Measurements from ENCODE around the gene G2E3. TPM values are rescaled to one million over a fixed set of nuclear protein-coding genes. Genes with fewer than 3 reads are reported as not detected.
"Not testable (repeated sequence)": the region's sequence is repeated elsewhere in the genome, so short reads cannot be mapped to it uniquely, and the experiment has no call there.

G2E3 gene
- total RNA-seq, 1 donor from 2014 or later, result 38.5 TPM

DNA sequence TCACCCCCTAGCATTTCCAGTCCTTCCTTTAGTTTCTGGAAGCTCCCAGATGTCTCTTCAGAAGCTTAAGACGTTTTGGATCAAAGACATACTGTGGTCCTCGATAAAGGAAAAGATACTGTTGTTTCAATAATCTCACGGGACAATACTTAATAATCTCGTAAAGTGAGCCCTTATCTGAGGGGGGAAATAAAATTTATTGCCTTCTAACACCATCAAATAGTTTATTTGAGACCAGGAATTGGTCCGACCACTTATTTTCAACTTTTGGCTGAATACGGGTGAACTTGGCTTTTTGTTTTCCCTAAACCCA lies 640 bp upstream of the G2E3 start:
- intact Hi-C loops (cut with micrococcal nuclease), result loop anchor here (2.0 to 5.0 kb wide), 2 partner anchors 469 to 898 kb away; partner anchors contain the start of genes AP4S1, DTD2 and STRN3

DNA sequence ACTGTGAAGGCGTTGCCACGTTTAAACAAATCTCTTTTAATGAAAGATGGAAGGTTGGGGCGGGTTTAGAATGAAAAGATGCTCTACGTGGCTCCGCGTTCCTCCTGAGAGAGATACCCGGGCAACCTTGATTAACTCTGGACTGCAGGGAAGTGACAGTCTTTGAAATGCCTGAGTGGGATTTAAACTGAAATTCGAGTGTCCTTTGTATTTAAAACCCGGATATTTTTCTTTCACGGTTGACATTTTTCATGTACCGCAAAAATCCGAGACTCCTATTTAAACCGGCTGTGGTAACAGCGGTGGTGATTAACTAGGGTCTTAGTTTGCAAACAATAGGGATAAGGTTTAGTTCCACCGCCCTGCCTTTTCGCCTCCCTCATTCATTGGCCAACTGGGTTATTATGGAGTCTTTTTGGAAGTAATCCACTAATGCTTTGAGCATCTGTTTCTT lies 707 bp downstream of the G2E3 start:
- intact Hi-C loops (cut with micrococcal nuclease), result loop anchor here (1.0 to 5.0 kb wide), 4 partner anchors 63 to 1002 kb away; partner anchors contain the start of genes AP4S1, DTD2, NUBPL and SCFD1

DNA sequence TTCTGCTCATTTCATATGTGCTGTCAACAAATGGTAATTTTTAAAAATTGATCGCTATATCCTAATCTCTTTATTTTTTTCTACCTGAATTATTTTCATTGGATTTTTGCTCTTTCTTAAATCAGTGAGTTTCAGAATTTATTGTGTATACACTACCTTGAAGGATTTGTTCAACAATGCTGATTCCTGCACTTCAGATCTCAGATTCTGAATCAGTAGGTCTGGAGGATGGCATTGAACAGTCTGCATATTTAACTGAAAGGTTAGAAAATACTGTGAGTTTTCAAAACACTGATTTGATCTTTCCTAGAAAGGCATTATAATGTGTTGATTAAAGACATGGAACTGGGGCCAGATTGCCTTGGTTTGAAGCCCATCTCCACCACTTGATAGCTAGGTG lies 1.6 kb downstream of the G2E3 start:
- intact Hi-C loops (cut with micrococcal nuclease), result no loop called here

DNA sequence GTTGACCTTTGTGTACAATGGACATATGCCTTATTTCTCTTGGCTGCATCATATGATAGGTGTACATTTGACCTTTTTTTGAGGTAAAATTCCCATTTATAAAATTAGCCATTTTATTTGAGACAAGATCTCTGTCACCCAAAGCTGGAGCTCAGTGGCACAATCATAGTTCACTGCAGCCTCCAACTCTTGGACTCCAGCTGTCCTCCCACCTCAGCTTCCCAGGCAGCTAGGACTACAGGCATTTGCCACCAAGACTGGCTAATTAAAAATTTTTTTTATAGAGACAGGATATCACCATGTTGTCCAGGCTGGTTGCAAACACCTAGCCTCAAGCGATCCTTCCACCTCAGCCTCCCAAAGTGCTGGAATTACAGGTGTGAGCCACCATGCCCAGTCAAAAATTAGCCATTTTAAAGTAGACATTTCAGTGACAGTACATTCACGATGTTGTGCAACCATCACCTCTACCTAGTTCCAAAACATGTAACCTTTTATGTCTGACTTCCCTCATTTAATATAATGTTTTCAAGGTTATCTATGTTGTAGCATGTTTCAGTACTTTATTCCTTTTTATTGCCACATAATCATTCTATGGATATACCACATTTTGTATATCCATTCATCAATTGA lies 5.4 kb downstream of the G2E3 start:
- intact Hi-C loops (cut with micrococcal nuclease), result no loop called here

DNA sequence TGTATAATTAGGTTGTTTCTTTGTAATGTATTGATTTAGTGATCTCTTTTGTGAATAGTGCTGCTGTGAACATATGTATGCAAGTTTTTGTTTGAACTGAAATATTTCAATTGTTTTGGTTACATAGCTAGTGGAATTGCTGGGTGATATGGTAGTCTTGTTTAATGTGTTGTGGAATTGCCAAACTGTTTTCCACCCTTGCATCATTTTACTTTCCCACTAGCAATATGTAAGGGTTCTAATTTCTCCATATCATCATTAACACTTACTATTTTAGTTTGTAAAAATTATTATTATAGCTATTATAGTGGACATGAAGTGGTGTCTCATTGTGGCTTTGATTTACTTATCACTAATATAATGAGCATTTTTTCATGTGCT lies 5.9 kb downstream of the G2E3 start:
- intact Hi-C loops (cut with micrococcal nuclease), result no loop called here

DNA sequence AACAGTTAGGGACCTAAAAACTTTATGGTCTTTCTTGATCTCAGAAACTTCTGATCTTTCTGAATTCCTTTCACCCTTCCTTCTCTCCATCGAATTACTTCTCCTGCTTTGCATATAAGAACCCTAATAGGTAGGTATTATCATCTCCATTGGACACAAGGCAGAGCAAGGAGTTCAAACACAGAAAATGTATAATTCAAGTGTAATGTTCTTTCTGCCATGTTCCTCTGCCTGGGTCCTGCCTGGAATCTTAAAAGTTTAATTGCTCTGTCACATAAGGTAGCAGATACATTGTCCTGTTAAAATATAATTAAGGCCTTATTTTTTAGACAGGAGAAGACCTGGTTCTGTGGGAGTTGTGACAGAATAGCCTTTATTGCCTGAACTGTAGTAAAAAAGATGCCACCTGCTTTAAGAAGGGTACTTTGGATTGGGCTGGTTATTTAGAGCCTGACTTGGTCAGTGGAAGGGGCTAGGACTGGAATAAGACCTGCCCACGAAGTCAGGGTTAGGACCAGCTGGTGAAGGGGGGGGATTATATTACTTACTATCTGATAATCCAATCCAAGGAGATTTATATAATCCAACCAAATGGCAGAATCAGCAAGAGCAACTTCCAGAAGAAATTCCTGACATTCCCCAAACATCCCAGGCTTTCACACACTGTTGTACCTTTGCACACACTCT lies 10.4 kb downstream of the G2E3 start:
- intact Hi-C loops (cut with micrococcal nuclease), result no loop called here

DNA sequence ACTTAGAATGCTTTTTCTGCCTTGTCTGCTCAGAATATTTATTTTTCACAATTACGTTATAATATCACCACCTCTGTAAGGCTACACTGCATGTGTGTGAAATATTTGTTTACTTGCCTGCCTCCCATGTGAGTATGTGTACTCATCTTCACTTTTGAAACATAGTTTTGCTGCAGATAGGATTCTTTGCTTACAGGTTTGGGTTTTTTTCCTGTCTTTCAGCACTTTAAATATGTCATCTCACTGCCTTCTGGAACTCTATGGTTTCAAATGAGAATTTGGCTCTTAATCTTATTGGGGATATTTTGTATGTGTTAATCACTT lies 10.9 kb downstream of the G2E3 start:
- intact Hi-C loops (cut with micrococcal nuclease), result no loop called here

DNA sequence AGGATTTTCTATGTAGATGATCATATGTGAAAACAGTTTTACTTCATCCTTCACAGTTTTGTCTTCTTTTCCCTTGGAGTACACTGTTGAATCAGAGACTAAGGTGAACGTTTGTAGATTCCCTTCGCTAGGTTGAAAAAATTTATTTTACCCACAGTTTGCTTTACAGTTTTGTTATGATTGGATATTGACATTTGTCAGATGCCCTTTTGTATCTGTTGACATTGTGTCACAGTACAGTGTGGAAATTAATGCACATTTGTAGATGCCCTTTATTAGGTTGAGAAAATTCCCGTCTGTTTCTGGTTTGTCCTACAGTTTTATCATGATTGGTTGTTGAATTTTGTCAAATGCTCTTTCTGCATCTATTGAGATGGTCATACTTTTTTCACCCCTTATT lies 13.3 kb downstream of the G2E3 start:
- intact Hi-C loops (cut with micrococcal nuclease), result no loop called here

DNA sequence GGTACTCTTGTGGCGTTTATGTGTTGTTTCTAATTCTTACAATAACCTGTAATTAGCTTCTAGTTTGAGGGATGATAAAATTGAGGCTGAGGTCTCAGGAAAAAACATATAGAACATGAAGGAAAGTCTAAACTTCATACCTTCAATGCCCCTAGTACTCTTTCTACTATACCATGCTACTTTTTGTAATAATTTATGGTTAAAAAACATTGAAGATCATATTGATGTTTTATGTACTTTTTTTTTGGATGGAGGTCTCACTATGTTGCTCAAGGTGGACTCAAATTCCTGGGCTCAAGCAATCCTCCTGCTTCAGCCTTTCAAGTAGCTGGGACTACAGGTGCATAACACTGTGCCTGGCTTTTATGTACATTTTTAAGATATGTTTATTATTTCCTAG lies 13.8 kb downstream of the G2E3 start:
- intact Hi-C loops (cut with micrococcal nuclease), result no loop called here

DNA sequence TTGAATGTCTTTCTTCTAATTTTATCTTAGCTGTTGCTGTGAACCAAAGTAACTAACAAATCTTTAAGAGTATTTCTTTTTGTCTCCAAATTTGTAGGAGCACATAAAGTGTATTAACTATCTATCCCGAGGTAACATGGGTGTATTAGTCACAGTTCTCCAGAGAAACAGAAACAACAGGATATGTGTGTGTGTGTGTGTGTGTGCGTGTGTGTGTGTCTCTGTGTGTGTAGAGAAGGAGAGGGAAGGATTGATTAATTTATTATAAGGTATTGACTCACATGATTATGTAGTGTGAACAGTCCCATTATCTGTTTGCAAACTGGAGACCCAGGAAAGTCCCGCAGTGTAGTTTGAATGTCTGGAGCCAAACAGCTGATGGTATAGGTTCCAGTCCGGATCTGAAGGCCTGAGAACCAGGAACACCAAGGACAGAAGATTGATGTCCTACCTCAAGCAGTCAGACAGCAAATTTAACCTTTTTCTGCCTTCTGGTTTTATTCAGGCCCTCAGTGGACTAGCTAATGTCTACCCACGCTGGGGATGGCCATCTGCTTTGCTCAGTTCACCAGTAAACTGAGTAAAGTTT lies 14.4 kb downstream of the G2E3 start:
- intact Hi-C loops (cut with micrococcal nuclease), result no loop called here

DNA sequence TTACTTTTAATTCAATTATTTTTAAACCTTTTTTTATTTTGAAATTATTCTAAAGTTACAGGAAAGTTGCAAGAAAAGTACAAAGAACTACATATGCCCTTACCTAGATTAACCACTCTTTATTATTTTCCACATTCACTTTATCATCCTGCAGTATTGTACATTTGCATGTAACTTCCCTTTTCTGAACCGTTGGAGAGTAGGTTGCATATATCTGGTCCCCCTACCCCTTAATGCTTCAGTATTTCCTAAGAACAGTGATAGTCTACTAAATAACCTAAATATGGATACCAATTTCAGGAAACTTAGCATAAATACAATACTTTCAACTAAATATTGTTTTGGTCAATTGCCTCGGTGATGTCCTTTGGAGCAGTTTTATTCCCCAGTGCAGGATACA lies 15.0 kb downstream of the G2E3 start:
- intact Hi-C loops (cut with micrococcal nuclease), result no loop called here

DNA sequence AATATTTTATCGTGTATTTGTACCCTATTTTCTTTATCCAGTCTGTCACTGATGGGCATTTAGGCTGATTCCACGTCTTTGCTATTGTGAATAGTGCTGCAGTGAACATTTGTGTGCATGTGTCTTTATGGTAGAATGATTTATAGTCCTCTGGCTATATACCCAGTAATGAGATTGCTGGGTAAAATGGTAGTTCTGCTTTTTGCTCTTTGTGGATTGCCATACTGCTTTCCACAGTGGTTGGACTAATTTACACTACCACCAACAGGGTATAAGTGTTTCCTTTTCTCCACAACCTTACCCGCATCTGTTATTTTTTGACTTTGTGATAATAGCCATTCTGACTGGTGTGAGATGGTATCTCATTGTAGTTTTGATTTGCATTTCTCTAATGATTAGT lies 15.8 kb downstream of the G2E3 start:
- intact Hi-C loops (cut with micrococcal nuclease), result not testable (repeated sequence)

DNA sequence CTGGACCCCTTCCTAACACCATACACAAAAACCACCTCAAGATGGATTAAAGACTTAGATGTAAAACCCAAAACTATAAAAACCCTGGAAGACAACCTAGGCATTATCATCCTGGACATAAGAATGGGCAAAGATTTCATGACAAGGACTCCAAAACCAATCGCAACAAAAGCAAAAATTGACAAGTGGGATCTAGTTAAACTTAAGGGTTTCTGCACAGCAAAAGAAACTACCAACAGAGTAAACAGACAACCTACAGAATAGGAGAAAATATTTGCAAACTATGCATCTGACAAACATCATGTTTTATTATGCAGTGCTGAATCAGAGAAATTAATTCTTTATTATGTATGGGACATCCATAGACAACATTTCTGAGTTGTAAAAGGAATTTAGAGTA lies 17.4 kb downstream of the G2E3 start:
- intact Hi-C loops (cut with micrococcal nuclease), result not testable (repeated sequence)

DNA sequence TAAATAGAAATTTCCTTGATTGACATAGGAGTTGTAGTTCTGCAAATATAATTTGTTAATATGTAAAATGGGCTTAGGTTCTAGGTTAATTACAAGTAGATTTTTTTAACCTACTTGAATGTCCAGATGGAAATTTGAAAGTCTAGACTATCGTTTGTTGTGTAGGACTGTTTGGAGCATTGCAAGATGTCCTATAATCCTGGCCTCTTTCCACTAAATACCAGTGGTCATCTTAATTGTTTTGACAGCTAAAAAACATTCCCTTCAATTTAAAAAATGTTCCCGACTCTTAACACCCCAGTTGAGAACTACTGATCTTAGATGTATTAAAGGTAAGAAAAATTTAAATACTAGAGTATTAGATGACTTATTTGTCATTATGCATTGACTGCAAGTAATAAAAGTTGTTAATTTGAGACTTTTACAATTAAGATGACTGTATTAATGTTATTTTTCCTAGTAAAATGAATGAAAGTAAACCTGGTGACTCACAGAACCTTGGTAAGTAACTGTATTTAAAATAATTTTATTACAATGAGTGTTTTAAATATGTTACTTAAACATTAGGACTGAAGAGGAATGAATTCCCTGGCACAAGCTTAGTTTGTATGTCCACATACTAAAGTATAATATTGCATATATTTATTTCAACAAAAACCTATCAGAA lies 21.8 kb downstream of the G2E3 start:
- intact Hi-C loops (cut with micrococcal nuclease), result no loop called here

DNA sequence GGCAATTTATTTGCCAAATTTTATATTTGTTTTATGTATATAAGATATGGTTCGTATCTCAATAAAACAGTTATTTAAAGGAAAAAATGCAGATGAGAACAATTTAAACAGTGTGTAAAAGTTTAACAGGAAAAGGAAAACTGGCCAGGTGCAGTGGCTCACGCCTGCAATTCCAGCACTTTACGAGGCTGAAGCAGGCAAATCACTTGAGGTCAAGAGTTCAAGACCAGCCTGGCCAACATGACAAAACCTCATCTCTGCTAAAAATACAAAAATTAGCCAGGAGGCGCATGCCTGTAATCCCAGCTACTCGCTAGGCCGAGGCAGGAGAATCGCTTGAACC lies 22.3 kb downstream of the G2E3 start:
- intact Hi-C loops (cut with micrococcal nuclease), result no loop called here

DNA sequence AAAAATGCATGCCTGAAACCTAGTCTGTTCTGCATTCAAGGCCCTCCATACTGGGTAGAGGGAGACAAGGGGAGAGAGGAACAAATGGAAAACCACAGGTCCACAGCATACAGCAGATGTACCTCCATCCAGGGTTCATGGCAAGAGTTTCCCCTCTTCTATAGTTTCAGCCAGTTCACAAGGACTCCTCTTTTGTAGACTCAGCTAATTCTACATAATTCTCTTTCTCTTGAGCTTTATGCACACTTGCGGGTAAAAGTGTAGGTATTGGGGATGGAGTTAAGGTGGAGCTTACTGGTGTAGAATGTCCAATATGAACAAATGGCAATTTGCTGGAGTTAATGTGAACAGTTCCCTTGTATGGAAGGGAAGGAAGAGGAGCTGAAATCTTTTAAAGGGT lies 23.4 kb downstream of the G2E3 start:
- intact Hi-C loops (cut with micrococcal nuclease), result no loop called here

DNA sequence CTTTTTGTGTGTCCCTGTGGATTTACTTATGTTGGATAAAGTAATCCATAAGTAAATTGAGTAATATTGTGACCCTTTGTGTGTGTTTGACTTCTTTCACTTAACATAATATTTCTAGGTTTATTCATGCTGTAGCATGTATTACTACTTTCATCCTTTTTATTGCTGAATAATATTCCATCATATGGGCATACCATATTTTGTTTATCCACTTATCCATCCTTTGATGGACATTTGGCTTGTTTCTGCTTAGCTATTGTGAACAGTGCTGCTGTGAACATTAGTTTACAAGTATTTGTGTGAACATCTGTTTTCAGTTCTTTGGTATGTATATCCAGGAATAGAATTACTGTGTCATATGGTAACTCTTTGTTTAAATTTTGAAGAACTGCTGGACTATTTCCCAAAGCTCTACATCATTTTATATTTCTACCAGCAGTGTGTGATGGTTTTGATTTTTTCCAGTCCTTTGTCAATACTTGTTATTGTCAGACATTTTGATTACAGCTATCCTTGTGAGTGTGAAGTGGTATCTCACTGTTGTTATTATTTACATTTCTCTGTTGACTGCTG lies 25.2 kb downstream of the G2E3 start:
- intact Hi-C loops (cut with micrococcal nuclease), result no loop called here

DNA sequence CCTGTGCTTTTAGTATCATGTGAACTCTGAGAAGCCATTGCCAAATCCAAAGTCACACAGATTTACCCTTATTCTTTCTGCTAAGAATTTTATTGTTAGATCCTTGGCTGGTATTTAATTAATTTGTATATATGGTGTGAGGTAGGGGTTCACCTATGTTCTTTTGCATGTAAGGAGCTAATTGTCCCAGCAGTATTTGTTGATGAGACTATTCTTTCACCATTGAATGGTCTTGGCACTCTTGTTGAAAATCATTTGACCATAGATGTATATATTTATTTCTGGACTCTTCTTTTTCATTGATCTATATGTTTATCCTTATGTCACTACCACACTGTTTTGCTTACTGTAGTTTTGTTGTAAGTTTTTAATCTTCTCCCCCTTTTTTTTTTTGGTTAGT lies 26.2 kb downstream of the G2E3 start:
- intact Hi-C loops (cut with micrococcal nuclease), result loop anchor here (5.0 kb wide), 1 partner anchor 37 kb away; the partner anchor contains the start of gene SCFD1

DNA sequence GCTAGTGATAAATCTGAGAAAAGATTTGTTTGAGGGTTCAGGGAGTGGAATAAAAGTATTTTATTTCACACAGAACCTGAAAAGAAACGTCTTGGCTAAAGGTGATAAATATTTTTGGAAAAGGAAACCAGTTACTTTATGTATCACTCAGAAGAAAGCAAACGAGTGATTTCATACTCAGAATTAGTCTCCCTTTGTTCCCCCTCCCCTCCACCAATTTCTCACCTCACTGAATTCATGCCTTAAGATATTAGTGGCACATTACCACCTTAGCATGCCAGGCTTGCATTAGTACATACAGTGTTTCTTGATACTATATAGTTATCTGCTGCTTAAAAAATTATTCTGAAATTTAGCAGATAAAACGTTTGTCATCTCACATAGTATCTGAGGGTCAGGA lies 28.2 kb downstream of the G2E3 start:
- intact Hi-C loops (cut with micrococcal nuclease), result loop anchor here (5.0 kb wide), 1 partner anchor 35 kb away; the partner anchor contains the start of gene SCFD1

DNA sequence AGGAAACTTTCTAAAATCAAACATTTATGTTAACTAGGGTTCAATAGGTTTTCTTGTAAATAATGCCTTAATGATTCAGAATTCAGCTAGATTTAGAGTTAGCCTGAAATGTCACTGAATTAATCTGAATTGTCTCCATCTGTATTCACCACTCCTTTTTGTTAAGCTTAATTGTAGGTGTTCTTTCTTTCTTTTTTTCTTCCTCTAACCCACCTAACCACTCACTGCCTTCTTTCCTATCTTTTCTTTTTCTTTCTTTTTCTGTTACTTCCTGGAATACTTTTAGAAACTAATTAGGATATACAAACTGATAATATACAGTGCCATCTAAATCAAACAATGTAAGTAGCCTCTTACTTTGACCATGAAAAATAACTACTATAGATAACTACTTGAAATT lies 29.9 kb downstream of the G2E3 start:
- intact Hi-C loops (cut with micrococcal nuclease), result loop anchor here (5.0 kb wide), 1 partner anchor 33 kb away; the partner anchor contains the start of gene SCFD1

DNA sequence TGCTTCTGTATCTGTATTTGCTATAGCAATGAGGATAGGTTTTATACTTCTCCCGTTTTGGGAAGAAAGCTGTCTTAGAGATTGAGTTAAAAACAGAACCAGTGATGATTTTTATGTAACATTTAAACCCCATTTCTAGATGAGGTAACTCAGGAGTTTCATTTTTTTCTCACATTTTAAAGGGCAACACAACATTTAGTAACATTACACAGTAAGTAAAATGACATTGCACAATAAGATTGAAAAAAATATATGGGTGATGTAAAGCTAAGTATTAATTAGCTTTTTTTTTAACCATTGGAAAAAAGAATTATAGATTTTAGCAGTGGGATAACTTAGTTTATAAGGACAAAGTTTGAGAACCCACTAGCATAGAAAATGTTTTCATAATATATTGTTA lies 38.0 kb downstream of the G2E3 start:
- intact Hi-C loops (cut with micrococcal nuclease), result no loop called here

DNA sequence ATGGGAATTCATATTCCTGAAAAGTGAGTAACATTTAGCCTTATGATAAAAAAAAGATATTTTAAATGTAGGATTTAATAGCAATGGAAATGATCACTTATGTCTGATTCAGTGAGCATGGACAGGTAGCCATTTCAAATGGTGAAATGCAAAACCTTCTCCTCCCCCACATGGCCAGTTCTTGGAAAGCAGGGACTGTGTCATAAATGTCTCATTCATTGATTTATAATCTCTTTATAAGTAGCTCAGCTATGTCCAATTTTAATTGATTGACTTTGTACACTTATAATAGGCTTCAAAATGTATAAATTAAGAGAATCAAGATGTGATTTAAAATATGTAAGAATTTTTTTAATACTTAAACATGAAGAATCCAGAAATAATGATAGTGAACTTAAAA lies 38.5 kb downstream of the G2E3 start:
- intact Hi-C loops (cut with micrococcal nuclease), result no loop called here

Data from T-helper 2 cell treated with Interferon-gamma antibody and Interleukin-4, amounts not matched to agents 100 ng/mL and 5 ng/mL, for 36 hours (primary cell).